ENCODE results near the gene TLL1. TPM values are rescaled to one million over a fixed set of nuclear protein-coding genes. Genes with fewer than 3 reads are reported as not detected.

TLL1 gene
- total RNA-seq, 1 donor = 19.0 TPM

DNA sequence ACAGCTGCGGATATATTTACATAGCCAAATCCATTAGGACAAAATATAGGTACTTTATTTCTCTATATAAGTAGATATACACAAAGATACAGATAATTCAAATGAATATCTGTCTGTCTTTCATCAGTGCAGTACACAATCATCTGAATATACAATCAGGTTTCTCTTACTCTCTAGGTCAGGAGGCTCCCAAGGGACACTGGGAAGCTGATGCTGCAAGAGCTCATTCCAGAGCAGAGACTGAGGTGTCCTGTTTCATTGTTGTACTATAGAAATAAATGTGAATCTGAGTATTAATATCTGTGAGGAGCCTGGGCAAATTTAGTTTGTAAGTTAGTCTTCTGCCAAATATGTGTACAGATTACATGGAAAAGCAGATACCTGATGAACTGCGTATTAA is 4.2 kb downstream of the TLL1 start:
- TF ChIP-seq, protein P1, sequence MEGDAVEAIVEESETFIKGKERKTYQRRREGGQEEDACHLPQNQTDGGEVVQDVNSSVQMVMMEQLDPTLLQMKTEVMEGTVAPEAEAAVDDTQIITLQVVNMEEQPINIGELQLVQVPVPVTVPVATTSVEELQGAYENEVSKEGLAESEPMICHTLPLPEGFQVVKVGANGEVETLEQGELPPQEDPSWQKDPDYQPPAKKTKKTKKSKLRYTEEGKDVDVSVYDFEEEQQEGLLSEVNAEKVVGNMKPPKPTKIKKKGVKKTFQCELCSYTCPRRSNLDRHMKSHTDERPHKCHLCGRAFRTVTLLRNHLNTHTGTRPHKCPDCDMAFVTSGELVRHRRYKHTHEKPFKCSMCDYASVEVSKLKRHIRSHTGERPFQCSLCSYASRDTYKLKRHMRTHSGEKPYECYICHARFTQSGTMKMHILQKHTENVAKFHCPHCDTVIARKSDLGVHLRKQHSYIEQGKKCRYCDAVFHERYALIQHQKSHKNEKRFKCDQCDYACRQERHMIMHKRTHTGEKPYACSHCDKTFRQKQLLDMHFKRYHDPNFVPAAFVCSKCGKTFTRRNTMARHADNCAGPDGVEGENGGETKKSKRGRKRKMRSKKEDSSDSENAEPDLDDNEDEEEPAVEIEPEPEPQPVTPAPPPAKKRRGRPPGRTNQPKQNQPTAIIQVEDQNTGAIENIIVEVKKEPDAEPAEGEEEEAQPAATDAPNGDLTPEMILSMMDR (IDR thresholded peaks at IDR 0.05; ENCODE audit: insufficient read depth, low read depth, low read length) = no peak
- DNase-seq (ENCODE audit: low read depth) = peak; percentile 12
- no peak overlapping the region for H3K4me3 ChIP-seq (ENCODE audit: low read depth, low read length)

DNA sequence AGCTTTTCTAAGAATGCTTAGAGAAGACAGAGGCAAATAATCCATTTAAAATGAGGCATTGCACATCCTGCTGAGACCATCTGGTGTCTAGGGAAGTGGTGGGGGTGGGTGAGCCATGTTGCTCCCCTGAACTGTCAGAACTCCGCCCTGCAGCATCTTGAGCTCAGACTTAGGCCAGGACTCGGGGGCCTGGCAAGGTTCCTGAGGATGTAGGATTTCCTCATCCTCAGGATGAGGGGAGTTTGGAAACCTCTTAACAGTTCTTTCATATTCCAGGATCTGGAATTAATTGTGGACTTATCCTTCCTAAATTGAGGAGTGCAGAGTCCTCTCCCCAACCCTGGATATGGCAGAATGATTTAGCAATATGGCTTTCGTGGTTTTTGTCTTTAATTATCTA is 6.6 kb downstream of the TLL1 start:
- H3K4me3 ChIP-seq (ENCODE audit: low read depth, low read length) = no peak overlapping the region
- DNase-seq (ENCODE audit: low read depth) = no peak
- TF ChIP-seq, protein P1 (IDR thresholded peaks at IDR 0.05; ENCODE audit: insufficient read depth, low read depth, low read length) = no peak

DNA sequence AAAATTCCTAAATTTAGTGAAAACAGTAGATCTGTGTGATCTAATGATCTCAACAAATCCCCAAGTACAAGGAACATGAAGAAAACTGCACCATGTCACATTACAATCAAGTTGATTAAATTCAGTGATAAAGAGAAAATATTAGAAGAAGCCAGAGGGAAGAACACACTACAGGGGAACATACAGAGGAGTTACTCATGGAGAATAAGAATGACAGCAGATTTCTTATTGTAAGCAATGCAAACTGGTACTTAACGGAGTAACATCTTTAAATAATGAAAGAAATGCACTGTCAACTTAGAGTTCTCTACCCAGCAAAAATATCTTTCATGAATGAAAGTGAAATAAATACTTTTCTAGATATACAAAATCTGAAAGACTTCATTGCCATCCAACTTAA is 21.1 kb downstream of the TLL1 start:
- no peak for DNase-seq (ENCODE audit: low read depth)
- TF ChIP-seq, protein P1 (IDR thresholded peaks at IDR 0.05; ENCODE audit: insufficient read depth, low read depth, low read length) = no peak
- no peak overlapping the region for H3K4me3 ChIP-seq (ENCODE audit: low read depth, low read length)

DNA sequence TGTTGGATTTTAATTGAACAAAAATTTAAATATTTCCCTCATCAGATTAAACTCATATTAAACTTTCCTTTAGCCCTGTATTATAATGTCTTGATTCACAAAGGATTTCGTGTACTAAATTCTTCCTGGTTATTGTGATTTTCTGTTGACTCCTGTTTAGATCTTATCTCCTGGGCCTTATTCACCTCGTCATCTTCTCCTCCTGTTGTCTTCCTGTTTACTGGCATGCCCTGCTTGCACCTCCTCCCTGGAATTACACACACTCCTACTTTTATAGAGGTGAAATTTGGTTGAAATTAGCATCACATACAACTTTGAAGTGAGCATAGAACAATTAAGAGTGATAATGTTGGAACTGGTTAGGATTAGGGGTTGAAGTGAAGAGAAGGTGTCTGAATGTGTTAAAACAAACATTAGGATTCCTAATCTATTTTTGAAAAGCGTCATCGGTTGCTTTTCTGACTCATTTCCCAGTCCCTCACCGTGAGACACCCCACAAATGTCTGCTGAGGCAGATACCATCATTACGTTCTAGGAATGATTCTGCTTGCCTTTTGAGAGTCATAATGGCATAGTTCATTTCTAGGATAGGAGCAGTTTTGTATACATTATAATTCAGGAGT is 32.5 kb downstream of the TLL1 start:
- TF ChIP-seq, protein P1 (IDR thresholded peaks at IDR 0.05; ENCODE audit: insufficient read depth, low read depth, low read length) = no peak
- peak; percentile 5 for DNase-seq (ENCODE audit: low read depth)
- H3K4me3 ChIP-seq (ENCODE audit: low read depth, low read length) = no peak overlapping the region

DNA sequence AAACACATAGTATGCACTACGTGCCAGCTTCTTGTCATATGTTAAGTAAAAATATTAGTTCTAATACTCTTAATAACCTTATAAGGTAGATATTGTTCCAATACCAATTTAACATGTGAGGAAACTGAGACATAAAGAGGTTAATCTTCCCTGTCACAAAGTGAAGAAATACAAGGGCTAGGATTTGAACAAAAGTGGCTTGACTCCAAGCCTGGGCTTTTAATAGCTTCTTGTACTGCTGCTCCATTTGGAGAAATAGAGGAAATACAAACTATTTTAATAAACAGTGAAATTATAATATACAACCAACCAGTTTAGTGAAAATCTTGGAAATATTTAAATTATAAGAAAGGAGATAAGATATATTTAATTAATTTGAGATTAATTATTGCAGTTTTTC is 33.2 kb downstream of the TLL1 start:
- no peak overlapping the region for H3K4me3 ChIP-seq (ENCODE audit: low read depth, low read length)
- no peak for DNase-seq (ENCODE audit: low read depth)
- TF ChIP-seq, protein P1 (IDR thresholded peaks at IDR 0.05; ENCODE audit: insufficient read depth, low read depth, low read length) = no peak

DNA sequence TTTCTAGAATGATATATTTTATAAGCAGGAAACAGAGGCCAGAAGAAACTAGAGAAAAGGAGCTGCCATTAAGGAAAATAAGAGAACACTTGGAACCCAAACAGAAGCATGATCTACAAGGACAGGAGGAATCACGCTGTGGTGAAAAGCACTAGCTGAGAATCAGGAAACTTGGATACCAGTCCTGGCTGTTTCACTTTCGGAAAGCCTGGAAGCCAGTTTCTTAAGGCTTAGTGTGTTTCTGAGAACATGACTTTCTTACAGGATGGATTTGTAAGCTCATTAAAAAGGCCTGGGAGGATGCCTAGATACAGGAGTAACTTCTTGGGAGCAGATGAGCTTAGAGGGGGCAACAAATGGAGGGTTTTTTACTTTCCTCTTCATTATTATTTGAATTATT is 36.9 kb downstream of the TLL1 start:
- peak; percentile 9 for DNase-seq (ENCODE audit: low read depth)
- TF ChIP-seq, protein P1 (IDR thresholded peaks at IDR 0.05; ENCODE audit: insufficient read depth, low read depth, low read length) = no peak

DNA sequence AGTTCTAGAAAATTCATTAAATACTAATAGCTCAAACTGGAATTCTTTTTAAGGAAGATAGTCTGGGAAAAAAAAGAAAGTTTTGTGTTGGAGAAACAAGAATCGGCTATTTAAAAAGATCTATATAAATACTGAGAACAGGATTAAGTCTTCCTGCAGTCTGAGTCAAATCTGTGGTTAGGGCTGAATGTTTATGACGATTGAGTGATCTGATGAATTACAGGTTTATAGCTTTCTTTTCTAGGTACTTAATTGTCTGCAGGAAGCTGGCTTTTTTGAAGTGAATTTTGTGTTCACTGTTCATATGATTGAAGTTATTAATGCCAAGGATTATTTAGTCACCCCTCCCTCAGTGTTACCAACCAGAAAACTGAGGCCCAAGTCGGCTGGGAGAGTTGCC is 42.2 kb downstream of the TLL1 start:
- H3K4me3 ChIP-seq (ENCODE audit: low read depth, low read length) = no peak overlapping the region
- TF ChIP-seq, protein P1 (IDR thresholded peaks at IDR 0.05; ENCODE audit: insufficient read depth, low read depth, low read length) = no peak
- no peak for DNase-seq (ENCODE audit: low read depth)

More for the DNA sequence above, 36.9 kb downstream of the TLL1 start:
- H3K4me3 ChIP-seq (ENCODE audit: low read depth, low read length) = no peak overlapping the region

All from fibroblast of villous mesenchyme (primary cell).